ENCODE results near the gene ECPAS.

- TF ChIP-seq EZH2 (IDR thresholded peaks at IDR 0.05; ENCODE audit: insufficient read depth, poor library complexity, severe bottlenecking): no peak
- no peak for TF ChIP-seq EZH2phosphoT487 (IDR thresholded peaks at IDR 0.05; ENCODE audit: insufficient read depth, low read depth)
These were observed 40.7 kb downstream of the ECPAS start for GRCh38 chr9:111443454-111443853.
